HG03439 (cell line): ENCODE results near the gene SLC12A7.
"Not testable (repeated sequence)": the region's sequence is repeated elsewhere in the genome, so short reads cannot be mapped to it uniquely, and the experiment has no call there.

Source experiments
- ATAC-seq: cut with Tn5 transposase; IDR thresholded peaks from one replicate; pipeline ENCODE4 v1.9.1; 2021; ENCODE audit warnings: mild to moderate bottlenecking, moderate library complexity; ENCODE audit not compliant: unreplicated experiment

The SLC12A7 gene

GRCh38 chr5:1127959-1128785 lies 16.3 kb upstream of the SLC12A7 start:
- no peak for ATAC-seq

GRCh38 chr5:1125695-1126094 lies 13.8 kb upstream of the SLC12A7 start:
- ATAC-seq = not testable (repeated sequence)

GRCh38 chr5:1125030-1125357 lies 13.1 kb upstream of the SLC12A7 start:
- no peak for ATAC-seq

GRCh38 chr5:1124205-1125029 lies 12.6 kb upstream of the SLC12A7 start:
- ATAC-seq = no peak

GRCh38 chr5:1123418-1124147 lies 11.7 kb upstream of the SLC12A7 start:
- no peak for ATAC-seq

GRCh38 chr5:1122511-1123294 lies 10.8 kb upstream of the SLC12A7 start:
- ATAC-seq = no peak

- ATAC-seq = no peak
Measured at GRCh38 chr5:1121891-1122290, 10.0 kb upstream of the SLC12A7 start.

GRCh38 chr5:1121044-1121443 lies 9.2 kb upstream of the SLC12A7 start:
- ATAC-seq = no peak

GRCh38 chr5:1120236-1120999 lies 8.6 kb upstream of the SLC12A7 start:
- no peak for ATAC-seq

- ATAC-seq = no peak
Measured at GRCh38 chr5:1119312-1119831, 7.5 kb upstream of the SLC12A7 start.

- ATAC-seq = no peak
Measured at GRCh38 chr5:1118738-1119137, 6.9 kb upstream of the SLC12A7 start.

GRCh38 chr5:1118231-1118698 lies 6.4 kb upstream of the SLC12A7 start:
- no peak for ATAC-seq

GRCh38 chr5:1116977-1117376 lies 5.1 kb upstream of the SLC12A7 start:
- no peak for ATAC-seq

- ATAC-seq = no peak
Measured at GRCh38 chr5:1116109-1116740, 4.4 kb upstream of the SLC12A7 start.

GRCh38 chr5:1115123-1115815 lies 3.4 kb upstream of the SLC12A7 start:
- no peak for ATAC-seq

GRCh38 chr5:1113805-1114586 lies 2.1 kb upstream of the SLC12A7 start:
- ATAC-seq = no peak

GRCh38 chr5:1113332-1113690 lies 1.4 kb upstream of the SLC12A7 start:
- ATAC-seq = no peak
